Neutrophil (primary cell): Measurements from ENCODE around the gene CCDC13.

ENCODE experiments used
- H3K27ac ChIP-seq: fragments of 200-600 bp; sonication (generic); 2 replicates; pipeline ENCODE4 v1.5.1; 2016; ENCODE audit warnings: mild to moderate bottlenecking, moderate library complexity
- H3K27me3 ChIP-seq: fragments of 200-600 bp; sonication (generic); 2 replicates; pipeline ENCODE4 v1.6.0; 2016; ENCODE audit warnings: mild to moderate bottlenecking
- H3K36me3 ChIP-seq: fragments of 200-600 bp; sonication (generic); 2 replicates; pipeline ENCODE4 v1.5.1; 2017
- H3K4me1 ChIP-seq, 2 experiments: fragments of 200-600 bp in 1 of 2; sonication (generic) in 1 of 2; 1 replicate in 1 of 2; 2 replicates in 1 of 2; pipeline versions ENCODE4 v1.5.1 to v1.6.1; 2013 to 2016; ENCODE audit warnings: low read depth in 1 of 2, low read length in 1 of 2, mild to moderate bottlenecking in 1 of 2, moderate library complexity in 1 of 2; ENCODE audit not compliant: control insufficient read depth in 1 of 2, insufficient read depth in 1 of 2
- H3K4me3 ChIP-seq, 2 experiments: fragments of 200-600 bp in 1 of 2; sonication (generic) in 1 of 2; 1 replicate in 1 of 2; 2 replicates in 1 of 2; pipeline ENCODE4 v1.5.1; 2013 to 2016; ENCODE audit warnings: low read depth in 1 of 2, low read length in 1 of 2, mild to moderate bottlenecking in 1 of 2, moderate library complexity in 1 of 2
- H3K9me3 ChIP-seq: fragments of 200-600 bp; sonication (generic); 2 replicates; pipeline ENCODE4 v1.5.1; 2016
- TF ChIP-seq, protein P1 (sequence below): fragments of 200-600 bp; sonication (generic); IDR thresholded peaks from 2 replicates; pipeline ENCODE4 v1.5.1; 2016; ENCODE audit warnings: antibody characterized with exemption

Gene CCDC13

DNA sequence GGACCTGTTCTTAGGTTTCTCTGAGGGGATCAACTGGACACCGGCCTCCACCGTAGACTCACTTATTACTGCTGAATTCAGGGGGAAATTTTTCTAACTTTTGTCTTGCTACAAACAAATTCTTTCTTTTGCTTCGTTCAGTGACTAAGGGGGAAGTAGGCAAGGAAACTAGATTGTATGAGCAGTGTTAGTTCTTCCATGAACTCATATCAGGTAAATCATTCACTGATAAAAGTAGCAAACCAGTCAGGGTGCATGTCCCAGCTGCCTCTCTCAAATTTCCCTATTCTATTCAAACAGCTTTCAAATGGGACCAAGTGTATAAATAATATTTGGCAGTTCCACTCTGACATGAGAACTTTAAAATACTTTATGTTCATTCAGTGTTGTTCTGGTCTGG, 7.3 kb upstream of the CCDC13 start:
- H3K27me3 ChIP-seq = no peaks in the 10 kb centered on the region
- peaks cover 9% of the 10 kb centered on the region for H3K36me3 ChIP-seq
- H3K4me3 ChIP-seq = no peak overlapping the region
- H3K27ac ChIP-seq = no peak overlapping the region
- no peaks in the 10 kb centered on the region for H3K9me3 ChIP-seq
- TF ChIP-seq, protein P1, sequence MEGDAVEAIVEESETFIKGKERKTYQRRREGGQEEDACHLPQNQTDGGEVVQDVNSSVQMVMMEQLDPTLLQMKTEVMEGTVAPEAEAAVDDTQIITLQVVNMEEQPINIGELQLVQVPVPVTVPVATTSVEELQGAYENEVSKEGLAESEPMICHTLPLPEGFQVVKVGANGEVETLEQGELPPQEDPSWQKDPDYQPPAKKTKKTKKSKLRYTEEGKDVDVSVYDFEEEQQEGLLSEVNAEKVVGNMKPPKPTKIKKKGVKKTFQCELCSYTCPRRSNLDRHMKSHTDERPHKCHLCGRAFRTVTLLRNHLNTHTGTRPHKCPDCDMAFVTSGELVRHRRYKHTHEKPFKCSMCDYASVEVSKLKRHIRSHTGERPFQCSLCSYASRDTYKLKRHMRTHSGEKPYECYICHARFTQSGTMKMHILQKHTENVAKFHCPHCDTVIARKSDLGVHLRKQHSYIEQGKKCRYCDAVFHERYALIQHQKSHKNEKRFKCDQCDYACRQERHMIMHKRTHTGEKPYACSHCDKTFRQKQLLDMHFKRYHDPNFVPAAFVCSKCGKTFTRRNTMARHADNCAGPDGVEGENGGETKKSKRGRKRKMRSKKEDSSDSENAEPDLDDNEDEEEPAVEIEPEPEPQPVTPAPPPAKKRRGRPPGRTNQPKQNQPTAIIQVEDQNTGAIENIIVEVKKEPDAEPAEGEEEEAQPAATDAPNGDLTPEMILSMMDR = no peak
- no peaks in the 10 kb centered on the region for H3K4me1 ChIP-seq

DNA sequence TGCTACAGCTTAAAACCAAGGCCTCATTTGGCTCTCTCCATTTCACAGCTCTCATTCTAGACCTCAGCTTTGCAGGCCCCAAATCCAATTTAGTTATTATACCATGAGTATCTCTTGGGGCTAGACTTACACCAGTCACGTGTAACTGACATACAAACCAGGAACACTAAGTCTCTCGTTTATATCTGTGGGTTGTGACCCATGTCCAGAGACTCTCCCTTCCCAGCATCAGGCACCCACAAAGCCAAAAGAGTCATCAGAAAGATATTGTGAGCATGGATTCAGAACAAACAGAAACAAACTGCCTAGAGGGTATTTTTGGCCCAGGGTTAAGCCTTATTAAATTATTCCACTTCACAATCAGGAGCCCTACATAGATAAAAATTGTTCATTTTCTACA, 5.6 kb upstream of the CCDC13 start:
- no peak overlapping the region for H3K27ac ChIP-seq
- TF ChIP-seq, protein P1 = no peak

GRCh38 chr3:42773409-42773751, 327 bp upstream of the CCDC13 start:
- H3K27ac ChIP-seq = peak overlapping the region; percentile 99

More for the DNA sequence above, 5.6 kb upstream of the CCDC13 start:
- Histone ChIP-seq H3K9me3 (no peaks in the 10 kb centered on the region), H3K27me3 (no peaks in the 10 kb centered on the region), H3K4me1 (peaks cover 3% of the 10 kb centered on the region in 2 experiments), H3K36me3 (peaks cover 4% of the 10 kb centered on the region), H3K4me3 (no peak overlapping the region)

DNA sequence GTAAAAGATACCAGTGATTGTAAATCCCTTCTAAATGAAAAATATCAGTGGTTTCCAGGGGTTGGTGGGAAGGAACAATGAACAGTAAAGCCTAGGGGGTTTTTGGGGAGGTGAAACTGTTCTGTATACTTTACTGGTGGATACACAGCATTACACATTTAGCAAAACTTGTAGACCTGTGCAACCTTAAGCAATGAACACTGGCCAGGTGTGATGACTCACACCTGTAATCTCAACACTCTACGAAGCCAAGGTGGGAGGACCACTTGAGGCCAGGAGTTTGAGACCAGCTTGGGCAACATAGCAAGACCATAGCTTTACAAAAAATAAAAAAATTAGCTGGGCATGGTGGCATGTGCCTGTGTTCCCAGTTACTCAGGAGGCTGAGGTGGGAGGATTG, 1.8 kb downstream of the CCDC13 start:
- H3K27ac ChIP-seq = peak overlapping the region; percentile 99
- TF ChIP-seq, protein P1 = no peak
- no peaks in the 10 kb centered on the region for H3K36me3 ChIP-seq
- H3K4me1 ChIP-seq = peaks cover 26 to 28% of the 10 kb centered on the region in 2 experiments
- no peaks in the 10 kb centered on the region for H3K9me3 ChIP-seq
- no peaks in the 10 kb centered on the region for H3K27me3 ChIP-seq
- no peak overlapping the region for H3K4me3 ChIP-seq

More at GRCh38 chr3:42773409-42773751, 327 bp upstream of the CCDC13 start:
- Histone ChIP-seq H3K36me3 (no peaks in the 10 kb centered on the region), H3K4me1 (peaks cover 23 to 26% of the 10 kb centered on the region in 2 experiments), H3K27me3 (no peaks in the 10 kb centered on the region), H3K4me3 (peak overlapping the region; percentile 68 to 75), H3K9me3 (no peaks in the 10 kb centered on the region)
- TF ChIP-seq, protein P1 = no peak

DNA sequence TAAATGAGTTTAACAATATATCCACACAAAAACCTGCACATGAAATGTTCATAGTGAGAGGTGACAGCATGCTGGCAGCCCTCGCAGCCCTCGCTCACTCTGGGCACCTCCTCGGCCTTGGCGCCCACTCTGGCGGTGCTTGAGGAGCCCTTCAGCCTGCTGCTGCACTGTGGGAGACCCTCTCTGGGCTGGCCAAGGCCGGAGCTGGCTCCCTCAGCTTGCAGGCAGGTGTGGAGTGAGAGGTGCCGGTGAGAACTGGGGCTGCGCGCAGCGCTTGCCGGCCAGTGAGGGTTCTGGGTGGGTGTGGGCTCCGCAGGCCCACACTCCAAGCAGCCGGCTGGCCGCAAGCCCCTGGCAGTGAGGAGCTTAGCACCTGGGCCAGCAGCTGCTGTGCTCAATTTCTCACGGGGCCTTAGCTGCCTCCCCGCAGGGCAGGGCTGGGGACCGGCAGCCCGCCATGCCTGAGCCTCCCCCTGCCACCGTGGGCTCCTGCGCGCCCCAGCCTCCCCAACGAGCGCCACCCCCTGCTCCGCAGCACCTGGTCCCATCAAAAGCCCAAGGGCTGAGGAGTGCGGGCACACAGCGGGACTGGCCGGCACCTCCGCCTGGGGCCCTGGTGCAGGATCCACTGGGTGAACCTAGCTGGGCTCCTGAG, 3.4 kb downstream of the CCDC13 start:
- Histone ChIP-seq H3K4me1 (peaks cover 26 to 33% of the 10 kb centered on the region in 2 experiments), H3K27ac (no peak overlapping the region), H3K9me3 (no peaks in the 10 kb centered on the region), H3K36me3 (no peaks in the 10 kb centered on the region), H3K27me3 (no peaks in the 10 kb centered on the region), H3K4me3 (no peak overlapping the region)
- TF ChIP-seq, protein P1 = no peak
